Panc1 (cell line): ENCODE measurements around the gene ITPR3.

Experiments
- POLR2AphosphoS5 ChIP-seq: IDR thresholded peaks from 2 replicates; pipeline ENCODE4 v1.6.1; 2012; ENCODE audit warnings: mild to moderate bottlenecking, low read depth, low read length, moderate library complexity
- SIN3A ChIP-seq: IDR thresholded peaks from 2 replicates; pipeline ENCODE4 v1.6.1; 2012; ENCODE audit warnings: low read depth, mild to moderate bottlenecking, low read length, moderate library complexity, borderline replicate concordance; ENCODE audit not compliant: insufficient read depth
- TF ChIP-seq, protein P1 (sequence below), 2 experiments: IDR thresholded peaks; 2 replicates each; pipeline ENCODE4 v1.6.1; 2011 to 2012; ENCODE audit warnings: low read depth in 2 of 2, control low read depth in 1 of 2, low read length in 1 of 2, mild to moderate bottlenecking in 1 of 2, moderate library complexity in 1 of 2; ENCODE audit not compliant: insufficient read depth in 1 of 2
- TF ChIP-seq, protein P2 (sequence below): fragments of 450-650 bp; IDR thresholded peaks from 2 replicates; pipeline ENCODE4 v1.5.1; 2017; ENCODE audit warnings: mild to moderate bottlenecking

DNA sequence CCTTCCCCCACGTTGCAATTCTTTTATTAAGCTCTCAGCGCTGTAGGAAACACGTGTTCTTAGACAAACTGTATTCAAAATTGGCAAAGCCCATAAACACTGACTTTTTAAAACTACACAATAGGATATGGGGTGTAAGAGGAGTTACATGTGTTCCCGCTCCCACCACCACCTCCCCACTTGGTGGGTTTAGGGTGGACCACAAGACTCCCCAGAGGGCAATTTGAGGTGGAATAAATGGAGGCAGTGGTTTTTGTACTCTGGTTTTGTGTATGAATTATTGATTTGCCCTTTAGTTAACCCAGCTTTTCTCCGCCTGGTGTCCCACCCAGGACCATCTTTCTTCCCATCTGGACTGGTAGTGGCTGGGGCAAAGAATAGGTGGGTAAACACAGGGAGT, 86.6 kb downstream of the ITPR3 start:
- TF ChIP-seq, protein P1, sequence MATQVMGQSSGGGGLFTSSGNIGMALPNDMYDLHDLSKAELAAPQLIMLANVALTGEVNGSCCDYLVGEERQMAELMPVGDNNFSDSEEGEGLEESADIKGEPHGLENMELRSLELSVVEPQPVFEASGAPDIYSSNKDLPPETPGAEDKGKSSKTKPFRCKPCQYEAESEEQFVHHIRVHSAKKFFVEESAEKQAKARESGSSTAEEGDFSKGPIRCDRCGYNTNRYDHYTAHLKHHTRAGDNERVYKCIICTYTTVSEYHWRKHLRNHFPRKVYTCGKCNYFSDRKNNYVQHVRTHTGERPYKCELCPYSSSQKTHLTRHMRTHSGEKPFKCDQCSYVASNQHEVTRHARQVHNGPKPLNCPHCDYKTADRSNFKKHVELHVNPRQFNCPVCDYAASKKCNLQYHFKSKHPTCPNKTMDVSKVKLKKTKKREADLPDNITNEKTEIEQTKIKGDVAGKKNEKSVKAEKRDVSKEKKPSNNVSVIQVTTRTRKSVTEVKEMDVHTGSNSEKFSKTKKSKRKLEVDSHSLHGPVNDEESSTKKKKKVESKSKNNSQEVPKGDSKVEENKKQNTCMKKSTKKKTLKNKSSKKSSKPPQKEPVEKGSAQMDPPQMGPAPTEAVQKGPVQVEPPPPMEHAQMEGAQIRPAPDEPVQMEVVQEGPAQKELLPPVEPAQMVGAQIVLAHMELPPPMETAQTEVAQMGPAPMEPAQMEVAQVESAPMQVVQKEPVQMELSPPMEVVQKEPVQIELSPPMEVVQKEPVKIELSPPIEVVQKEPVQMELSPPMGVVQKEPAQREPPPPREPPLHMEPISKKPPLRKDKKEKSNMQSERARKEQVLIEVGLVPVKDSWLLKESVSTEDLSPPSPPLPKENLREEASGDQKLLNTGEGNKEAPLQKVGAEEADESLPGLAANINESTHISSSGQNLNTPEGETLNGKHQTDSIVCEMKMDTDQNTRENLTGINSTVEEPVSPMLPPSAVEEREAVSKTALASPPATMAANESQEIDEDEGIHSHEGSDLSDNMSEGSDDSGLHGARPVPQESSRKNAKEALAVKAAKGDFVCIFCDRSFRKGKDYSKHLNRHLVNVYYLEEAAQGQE (IDR thresholded peaks at IDR 0.05; ENCODE audit: insufficient read depth in 1 of 2, low read depth in 2 of 2, low read length in 1 of 2) = no peak
- TF ChIP-seq, protein P2, sequence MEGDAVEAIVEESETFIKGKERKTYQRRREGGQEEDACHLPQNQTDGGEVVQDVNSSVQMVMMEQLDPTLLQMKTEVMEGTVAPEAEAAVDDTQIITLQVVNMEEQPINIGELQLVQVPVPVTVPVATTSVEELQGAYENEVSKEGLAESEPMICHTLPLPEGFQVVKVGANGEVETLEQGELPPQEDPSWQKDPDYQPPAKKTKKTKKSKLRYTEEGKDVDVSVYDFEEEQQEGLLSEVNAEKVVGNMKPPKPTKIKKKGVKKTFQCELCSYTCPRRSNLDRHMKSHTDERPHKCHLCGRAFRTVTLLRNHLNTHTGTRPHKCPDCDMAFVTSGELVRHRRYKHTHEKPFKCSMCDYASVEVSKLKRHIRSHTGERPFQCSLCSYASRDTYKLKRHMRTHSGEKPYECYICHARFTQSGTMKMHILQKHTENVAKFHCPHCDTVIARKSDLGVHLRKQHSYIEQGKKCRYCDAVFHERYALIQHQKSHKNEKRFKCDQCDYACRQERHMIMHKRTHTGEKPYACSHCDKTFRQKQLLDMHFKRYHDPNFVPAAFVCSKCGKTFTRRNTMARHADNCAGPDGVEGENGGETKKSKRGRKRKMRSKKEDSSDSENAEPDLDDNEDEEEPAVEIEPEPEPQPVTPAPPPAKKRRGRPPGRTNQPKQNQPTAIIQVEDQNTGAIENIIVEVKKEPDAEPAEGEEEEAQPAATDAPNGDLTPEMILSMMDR = no peak
- TF ChIP-seq SIN3A = no peak
- no peak for TF ChIP-seq POLR2AphosphoS5
